HUES48 (cell line): ENCODE data around the gene ATP2B3.

Experiments
- H3K27ac ChIP-seq: one replicate; pipeline ENCODE4 v1.7.0; 2013; ENCODE audit warnings: low read depth, low read length, inconsistent platforms
- H3K27me3 ChIP-seq: 2 replicates; pipeline ENCODE4 v1.6.1; 2013; ENCODE audit warnings: mild to moderate bottlenecking, low read length; ENCODE audit not compliant: control insufficient read depth, insufficient read depth
- H3K36me3 ChIP-seq: 2 replicates; pipeline ENCODE4 v1.6.1; 2013; ENCODE audit warnings: low read length; ENCODE audit not compliant: control insufficient read depth, insufficient read depth
- H3K4me1 ChIP-seq: 2 replicates; pipeline ENCODE4 v1.6.1; 2013; ENCODE audit warnings: mild to moderate bottlenecking, low read length; ENCODE audit not compliant: control insufficient read depth, insufficient read depth
- H3K4me3 ChIP-seq: 2 replicates; pipeline ENCODE4 v1.5.1; 2013; ENCODE audit warnings: mild to moderate bottlenecking, low read depth, low read length
- H3K9ac ChIP-seq: 2 replicates; pipeline ENCODE4 v1.6.1; 2013; ENCODE audit warnings: mild to moderate bottlenecking, low read depth, low read length, moderate library complexity
- H3K9me3 ChIP-seq: 2 replicates; pipeline ENCODE4 v1.6.1; 2013; ENCODE audit warnings: low read length; ENCODE audit not compliant: control insufficient read depth, insufficient read depth

The ATP2B3 gene

DNA sequence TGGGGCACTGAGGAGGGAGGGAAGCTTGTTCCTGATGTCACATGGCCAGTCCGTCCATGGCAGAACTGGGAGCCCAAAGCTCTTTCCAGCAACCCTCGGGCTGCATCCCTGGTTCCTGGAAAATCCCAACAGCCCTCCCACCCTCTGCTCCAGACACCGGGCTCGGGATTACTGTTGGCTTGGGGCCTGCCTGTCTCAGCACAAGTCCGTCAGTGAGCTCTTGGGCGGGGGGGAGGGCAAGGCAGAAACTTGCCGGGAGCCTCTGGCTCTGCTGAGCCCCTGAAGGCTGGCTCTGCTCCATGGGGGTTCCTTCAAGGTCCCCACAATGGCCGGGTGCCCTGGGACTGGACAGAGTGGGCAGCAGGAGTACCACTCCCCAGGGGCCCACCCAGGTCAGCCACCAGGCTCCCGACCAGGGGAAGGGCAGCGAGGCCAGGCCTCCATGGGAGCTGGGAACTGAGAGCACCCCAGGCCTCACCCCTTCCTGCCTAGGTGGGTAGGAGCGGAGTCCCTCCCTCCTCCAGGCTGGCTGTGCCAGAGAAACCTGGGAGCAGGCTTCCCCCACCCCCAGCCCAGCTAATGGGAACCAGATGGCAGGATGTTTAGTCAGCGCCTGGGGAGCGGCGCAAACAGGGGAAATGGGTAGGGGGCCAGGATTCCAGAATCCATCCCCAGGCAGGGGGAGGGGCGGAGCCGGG, 40.6 kb upstream of the ATP2B3 start:
- Histone ChIP-seq H3K27me3 (peaks cover 25% of the 10 kb centered on the region), H3K27ac (no peak overlapping the region), H3K36me3 (no peaks in the 10 kb centered on the region), H3K4me1 (peaks cover 9% of the 10 kb centered on the region; the same call in 1 of the 2 replicates), H3K9ac (no peak overlapping the region), H3K9me3 (peaks cover 16% of the 10 kb centered on the region; the same call in 1 of the 2 replicates), H3K4me3 (no peak overlapping the region)

DNA sequence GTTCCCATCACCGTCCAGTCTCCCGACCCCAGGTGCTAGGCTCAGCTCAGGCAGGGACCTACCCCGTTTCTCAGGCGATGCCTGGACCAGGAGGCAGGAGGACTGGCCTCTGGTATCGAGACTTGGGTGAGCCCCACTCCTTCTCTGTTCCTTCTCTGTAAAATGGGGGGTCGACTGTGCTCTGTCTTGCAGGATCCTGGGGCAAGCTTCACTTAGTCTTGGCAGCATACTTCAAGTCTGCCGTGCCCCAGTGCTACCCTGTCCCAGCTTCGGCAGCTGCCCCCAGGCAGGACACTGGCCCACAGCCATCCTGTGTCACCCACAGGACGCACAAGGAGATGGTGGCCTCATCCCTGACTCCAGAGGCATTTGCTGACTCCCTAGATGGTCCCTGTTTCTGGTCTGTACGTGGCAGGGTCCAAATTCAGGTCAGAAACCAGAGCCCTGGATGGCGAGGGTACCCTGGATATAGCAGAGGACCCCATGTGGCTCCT, 40.0 kb upstream of the ATP2B3 start:
- peaks cover 9% of the 10 kb centered on the region; the same call in 1 of the 2 replicates for H3K4me1 ChIP-seq
- no peaks in the 10 kb centered on the region for H3K36me3 ChIP-seq
- H3K27ac ChIP-seq: no peak overlapping the region
- no peak overlapping the region for H3K4me3 ChIP-seq
- H3K9ac ChIP-seq: no peak overlapping the region
- peaks cover 17% of the 10 kb centered on the region for H3K9me3 ChIP-seq
- peaks cover 25% of the 10 kb centered on the region for H3K27me3 ChIP-seq

DNA sequence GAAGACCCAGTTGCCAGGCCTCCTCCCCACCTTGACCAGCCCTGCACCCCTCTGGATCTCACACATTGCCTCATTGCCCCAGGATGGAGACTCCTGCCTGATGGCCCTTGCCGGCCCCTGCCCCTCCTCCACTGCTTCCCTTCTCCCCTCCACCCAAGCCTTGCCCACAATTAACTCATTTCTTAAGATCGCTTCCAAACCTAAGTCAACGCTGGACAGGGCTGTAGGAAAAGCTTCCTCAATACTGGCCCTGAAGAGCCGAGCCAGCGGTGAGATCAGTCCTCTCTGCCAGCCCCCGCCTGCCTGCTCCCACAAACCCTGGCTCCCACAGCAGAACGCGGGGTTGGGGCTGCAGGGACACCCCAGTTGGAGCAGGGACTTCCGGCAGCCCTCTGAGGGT, 39.5 kb upstream of the ATP2B3 start:
- Histone ChIP-seq H3K36me3 (no peaks in the 10 kb centered on the region), H3K27me3 (peaks cover 25% of the 10 kb centered on the region), H3K4me1 (peaks cover 9% of the 10 kb centered on the region; the same call in 1 of the 2 replicates), H3K9ac (no peak overlapping the region), H3K9me3 (peaks cover 21% of the 10 kb centered on the region), H3K4me3 (no peak overlapping the region), H3K27ac (no peak overlapping the region)

DNA sequence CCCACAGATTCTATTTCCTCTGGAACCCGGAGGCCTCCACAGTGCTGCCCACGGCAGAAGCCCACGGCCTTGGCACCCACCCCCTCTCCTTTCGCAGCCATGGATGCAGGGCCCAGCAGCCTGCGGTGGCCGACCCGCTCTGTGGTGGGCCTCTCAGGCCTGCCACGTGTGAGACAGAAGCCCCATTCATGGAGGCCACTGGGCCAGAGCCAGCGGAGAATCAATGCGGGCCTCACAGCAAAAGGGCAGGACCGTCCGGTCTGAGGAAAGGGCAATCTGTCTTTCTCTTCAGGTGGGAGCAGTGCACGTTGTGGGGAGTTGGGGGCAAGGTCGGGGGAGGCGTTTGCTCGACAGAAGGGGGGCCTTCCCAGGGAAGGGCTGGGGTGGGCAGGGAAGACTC, 38.7 kb upstream of the ATP2B3 start:
- Histone ChIP-seq H3K27ac (no peak overlapping the region), H3K36me3 (no peaks in the 10 kb centered on the region), H3K9ac (no peak overlapping the region), H3K27me3 (peaks cover 25% of the 10 kb centered on the region), H3K4me1 (peaks cover 9% of the 10 kb centered on the region; the same call in 1 of the 2 replicates), H3K4me3 (no peak overlapping the region), H3K9me3 (peaks cover 16% of the 10 kb centered on the region)

DNA sequence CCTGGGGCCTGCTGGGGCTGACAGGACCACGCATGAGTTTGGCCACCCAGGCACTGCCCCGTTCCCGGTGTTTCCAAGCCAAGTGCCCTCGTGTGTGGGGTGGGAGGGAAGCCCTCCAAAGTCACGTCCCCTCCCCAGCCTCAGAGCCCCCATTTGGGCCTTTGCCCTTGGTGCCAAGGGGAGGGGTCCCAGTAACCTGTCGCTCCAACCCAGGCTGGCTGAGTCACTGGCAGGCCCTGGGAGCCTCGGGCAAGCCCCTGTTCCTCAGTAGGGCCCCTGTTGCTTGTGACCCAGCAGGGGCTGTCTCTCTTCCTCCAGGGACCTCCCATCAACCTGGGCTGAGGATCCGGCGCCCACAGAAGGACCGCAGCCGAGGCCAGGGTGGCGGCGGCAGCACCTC, 36.4 kb upstream of the ATP2B3 start:
- no peak overlapping the region for H3K27ac ChIP-seq
- H3K27me3 ChIP-seq: peaks cover 5% of the 10 kb centered on the region
- H3K9me3 ChIP-seq: peaks cover 18% of the 10 kb centered on the region
- H3K4me1 ChIP-seq: peaks cover 9% of the 10 kb centered on the region; the same call in 1 of the 2 replicates
- no peak overlapping the region for H3K4me3 ChIP-seq
- no peaks in the 10 kb centered on the region for H3K36me3 ChIP-seq
- no peak overlapping the region for H3K9ac ChIP-seq

DNA sequence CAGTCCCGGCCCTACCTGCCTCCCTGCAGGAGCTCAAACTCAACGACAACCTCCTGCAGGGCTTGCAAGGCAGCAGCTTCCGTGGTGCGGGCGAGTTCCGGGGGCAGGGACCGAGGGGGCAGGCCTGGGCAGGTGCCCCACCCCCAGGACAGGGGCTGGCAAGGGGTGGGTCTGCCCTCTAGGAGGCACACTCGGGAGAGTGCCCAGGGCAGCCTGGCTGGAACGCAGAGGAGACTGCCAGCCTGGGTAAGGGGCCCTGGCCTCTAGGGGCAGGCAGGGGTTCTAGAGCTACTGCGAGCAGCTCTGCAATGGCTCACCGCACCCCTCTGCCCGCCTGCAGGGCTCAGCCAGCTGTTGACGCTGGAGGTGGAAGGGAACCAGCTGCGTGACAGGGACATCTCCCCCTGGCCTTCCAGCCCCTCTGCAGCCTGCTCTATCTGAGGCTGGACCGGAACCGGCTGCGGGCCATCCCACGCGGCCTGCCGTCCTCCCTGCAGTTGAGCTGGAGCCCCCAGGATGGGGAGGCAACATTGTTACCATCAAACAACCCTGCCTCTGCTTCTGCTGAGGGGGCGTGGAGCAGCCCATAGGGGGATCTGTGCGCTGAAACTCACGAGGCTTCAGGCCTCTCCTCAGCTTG, 34.9 kb upstream of the ATP2B3 start:
- no peak overlapping the region for H3K4me3 ChIP-seq
- H3K4me1 ChIP-seq: peaks cover 2% of the 10 kb centered on the region; the same call in 1 of the 2 replicates
- no peaks in the 10 kb centered on the region for H3K27me3 ChIP-seq
- no peak overlapping the region for H3K27ac ChIP-seq
- peaks cover 10% of the 10 kb centered on the region for H3K9me3 ChIP-seq
- no peaks in the 10 kb centered on the region for H3K36me3 ChIP-seq
- H3K9ac ChIP-seq: no peak overlapping the region

DNA sequence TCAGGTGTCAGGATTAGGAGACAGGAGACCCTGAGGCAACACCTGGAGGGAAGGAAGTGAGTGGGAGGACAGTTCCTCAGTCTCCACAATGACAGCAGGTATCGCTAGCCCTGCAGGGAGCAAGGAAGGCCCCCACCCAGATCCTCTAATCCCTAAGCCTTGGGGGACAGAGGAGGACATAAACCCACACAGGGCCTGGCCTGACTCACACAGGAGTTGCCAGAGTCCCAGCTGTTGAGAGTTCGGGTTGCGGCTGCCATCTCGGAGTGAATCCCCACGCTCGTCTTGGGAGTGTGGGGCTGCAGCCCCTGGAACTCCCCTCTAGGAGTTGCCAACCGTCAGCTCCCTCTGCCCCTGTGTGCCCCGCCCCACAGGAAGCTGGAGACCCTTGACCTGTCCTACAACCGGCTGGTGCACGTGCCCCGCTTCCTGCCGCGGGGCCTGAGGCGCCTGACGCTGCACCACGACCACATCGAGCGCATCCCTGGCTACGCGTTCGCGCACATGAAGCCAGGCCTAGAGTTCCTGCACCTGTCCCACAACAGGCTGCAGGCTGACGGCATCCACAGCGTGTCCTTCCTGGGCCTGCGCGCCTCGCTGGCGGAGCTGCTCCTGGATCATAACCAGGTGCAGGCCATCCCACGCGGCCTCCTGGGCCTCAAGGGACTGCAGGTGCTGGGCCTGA, 31.9 kb upstream of the ATP2B3 start:
- Histone ChIP-seq H3K36me3 (no peaks in the 10 kb centered on the region), H3K9ac (no peak overlapping the region), H3K27ac (no peak overlapping the region), H3K9me3 (peaks cover 24% of the 10 kb centered on the region), H3K27me3 (no peaks in the 10 kb centered on the region), H3K4me1 (no peaks in the 10 kb centered on the region), H3K4me3 (no peak overlapping the region)

DNA sequence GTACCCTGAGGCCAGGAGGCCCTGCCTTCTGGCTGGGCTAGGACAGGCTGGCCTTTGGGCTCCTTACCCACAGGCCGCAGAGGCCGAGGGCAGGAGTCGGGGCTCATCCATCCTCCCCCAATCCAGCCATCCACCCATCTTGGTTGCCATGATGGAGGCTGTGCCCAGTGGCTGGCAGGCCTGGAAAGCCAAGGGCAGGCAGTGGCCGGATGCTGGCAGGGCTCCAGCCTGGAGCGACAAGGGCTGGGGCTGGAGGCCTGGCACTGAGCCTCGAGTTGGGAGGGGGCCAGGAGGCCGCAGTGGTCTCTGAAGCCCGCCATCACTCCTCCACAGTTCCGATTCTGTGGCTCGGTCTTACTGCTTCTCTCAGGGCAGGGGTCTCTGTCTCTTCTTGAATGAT, 31.3 kb upstream of the ATP2B3 start:
- H3K4me1 ChIP-seq: no peaks in the 10 kb centered on the region
- H3K9me3 ChIP-seq: peaks cover 29% of the 10 kb centered on the region
- no peaks in the 10 kb centered on the region for H3K27me3 ChIP-seq
- no peak overlapping the region for H3K27ac ChIP-seq
- no peaks in the 10 kb centered on the region for H3K36me3 ChIP-seq
- no peak overlapping the region for H3K9ac ChIP-seq
- H3K4me3 ChIP-seq: no peak overlapping the region

DNA sequence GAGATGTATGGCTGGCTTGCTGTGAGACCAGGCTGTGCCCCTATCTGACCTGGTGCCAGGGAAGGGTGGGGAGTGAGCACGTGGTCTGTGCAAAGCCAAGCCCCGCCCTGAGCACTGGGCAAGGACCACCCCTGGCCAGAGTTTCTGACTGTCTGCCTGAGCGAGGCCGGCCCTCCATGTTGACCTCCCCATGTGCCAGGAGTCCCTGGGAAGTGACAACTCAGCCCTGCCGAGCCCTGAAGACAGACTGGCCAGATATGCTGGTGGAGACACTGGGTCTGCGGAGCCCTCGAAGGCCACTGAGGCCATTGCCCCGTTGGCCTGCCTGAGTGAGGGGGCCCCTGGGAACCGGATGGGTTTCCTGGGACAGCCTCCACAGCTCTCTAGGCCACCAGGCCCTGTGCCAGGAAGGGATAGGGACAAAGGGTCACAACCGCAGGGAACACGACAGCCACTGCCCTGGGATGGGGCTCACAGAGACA, 29.8 kb upstream of the ATP2B3 start:
- no peak overlapping the region for H3K4me3 ChIP-seq
- H3K36me3 ChIP-seq: no peaks in the 10 kb centered on the region
- peaks cover 26% of the 10 kb centered on the region for H3K9me3 ChIP-seq
- no peak overlapping the region for H3K9ac ChIP-seq
- no peaks in the 10 kb centered on the region for H3K27me3 ChIP-seq
- H3K4me1 ChIP-seq: no peaks in the 10 kb centered on the region
- H3K27ac ChIP-seq: no peak overlapping the region

DNA sequence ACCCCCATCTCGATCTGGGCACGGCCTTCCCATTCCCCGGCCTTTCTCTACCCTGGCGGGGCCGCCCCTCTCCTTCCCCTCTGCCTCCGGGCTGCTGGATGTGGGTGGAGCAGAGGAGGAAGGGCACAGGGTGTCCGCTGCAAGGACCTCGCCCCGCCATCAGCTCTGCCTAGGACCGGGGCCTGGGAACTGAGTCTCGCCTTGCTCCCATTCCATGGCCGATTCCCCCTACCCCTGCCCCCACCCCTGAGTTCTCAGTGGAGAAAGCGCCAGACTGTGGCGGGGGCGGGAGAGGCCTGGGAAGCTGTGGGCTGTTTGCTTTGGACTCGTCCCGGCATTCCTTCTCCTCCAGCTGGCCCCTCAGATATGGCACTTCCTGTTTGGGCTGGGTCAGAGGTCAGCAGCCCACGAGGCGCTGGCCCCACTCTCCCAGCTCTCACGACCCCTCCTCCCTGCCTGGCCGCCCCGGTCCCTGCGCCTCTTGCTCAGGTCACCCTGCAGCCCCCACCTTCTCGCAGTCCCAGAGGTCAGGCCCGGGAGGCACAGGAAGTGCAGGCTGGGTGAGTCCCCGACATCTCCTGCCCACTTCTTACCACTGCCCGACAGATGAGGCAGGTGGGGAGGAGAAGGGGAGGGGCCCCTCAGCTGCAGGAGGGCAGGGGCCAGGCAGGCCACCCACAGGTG, 29.1 kb upstream of the ATP2B3 start:
- H3K9ac ChIP-seq: no peak overlapping the region
- no peak overlapping the region for H3K27ac ChIP-seq
- H3K9me3 ChIP-seq: peaks cover 24% of the 10 kb centered on the region
- H3K4me3 ChIP-seq: no peak overlapping the region
- no peaks in the 10 kb centered on the region for H3K4me1 ChIP-seq
- no peaks in the 10 kb centered on the region for H3K36me3 ChIP-seq
- no peaks in the 10 kb centered on the region for H3K27me3 ChIP-seq
